ENCODE results near the gene ARFGEF3. TPM values are rescaled to one million over a fixed set of nuclear protein-coding genes. Genes with fewer than 3 reads are reported as not detected.

ARFGEF3 gene
- total RNA-seq, 1 donor from 2014 or later: 1.9 TPM

GRCh38 chr6:138370631-138371451, 209.1 kb downstream of the ARFGEF3 start:
- Histone ChIP-seq H3K36me3 (ENCODE audit: insufficient read depth, low read length) (no peaks in the 10 kb centered on the region), H3K27ac (ENCODE audit: low read depth, low read length) (no peak overlapping the region), H3K4me3 (ENCODE audit: insufficient read depth, low read depth, low read length) (no peak overlapping the region), H2AFZ (ENCODE audit: low read depth, low read length) (no peak overlapping the region), H3K4me2 (ENCODE audit: low read length) (no peak overlapping the region), H3K4me1 (ENCODE audit: insufficient read depth, low read length) (peaks cover 4% of the 10 kb centered on the region), H4K20me1 (ENCODE audit: insufficient read depth, low read length) (no peaks in the 10 kb centered on the region), H3K9ac (ENCODE audit: low read length) (no peak overlapping the region), H3K9me3 (ENCODE audit: insufficient read depth, low read depth, low read length) (no peaks in the 10 kb centered on the region), H3K79me2 (ENCODE audit: insufficient read depth, low read length) (no peaks in the 10 kb centered on the region), H3K27me3 (ENCODE audit: insufficient read depth, low read length) (no peaks in the 10 kb centered on the region)
- no peak for FAIRE-seq
- DNase-seq (ENCODE audit: low read depth): no peak
- H3K4me3 Mint-ChIP-seq (ENCODE audit: unreplicated experiment): no peak overlapping the region
- H3K4me1 Mint-ChIP-seq (ENCODE audit: low read depth, unreplicated experiment): peaks cover 4% of the 10 kb centered on the region
- peaks cover 4% of the 10 kb centered on the region for H3K9me3 Mint-ChIP-seq (ENCODE audit: unreplicated experiment)
- no peak for TF ChIP-seq EZH2 (IDR thresholded peaks at IDR 0.05; ENCODE audit: insufficient read depth, low read length)
- TF ChIP-seq, protein P1, sequence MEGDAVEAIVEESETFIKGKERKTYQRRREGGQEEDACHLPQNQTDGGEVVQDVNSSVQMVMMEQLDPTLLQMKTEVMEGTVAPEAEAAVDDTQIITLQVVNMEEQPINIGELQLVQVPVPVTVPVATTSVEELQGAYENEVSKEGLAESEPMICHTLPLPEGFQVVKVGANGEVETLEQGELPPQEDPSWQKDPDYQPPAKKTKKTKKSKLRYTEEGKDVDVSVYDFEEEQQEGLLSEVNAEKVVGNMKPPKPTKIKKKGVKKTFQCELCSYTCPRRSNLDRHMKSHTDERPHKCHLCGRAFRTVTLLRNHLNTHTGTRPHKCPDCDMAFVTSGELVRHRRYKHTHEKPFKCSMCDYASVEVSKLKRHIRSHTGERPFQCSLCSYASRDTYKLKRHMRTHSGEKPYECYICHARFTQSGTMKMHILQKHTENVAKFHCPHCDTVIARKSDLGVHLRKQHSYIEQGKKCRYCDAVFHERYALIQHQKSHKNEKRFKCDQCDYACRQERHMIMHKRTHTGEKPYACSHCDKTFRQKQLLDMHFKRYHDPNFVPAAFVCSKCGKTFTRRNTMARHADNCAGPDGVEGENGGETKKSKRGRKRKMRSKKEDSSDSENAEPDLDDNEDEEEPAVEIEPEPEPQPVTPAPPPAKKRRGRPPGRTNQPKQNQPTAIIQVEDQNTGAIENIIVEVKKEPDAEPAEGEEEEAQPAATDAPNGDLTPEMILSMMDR (IDR thresholded peaks at IDR 0.05; ENCODE audit: insufficient read depth, low read depth, low read length): no peak
- H3K36me3 Mint-ChIP-seq (ENCODE audit: low read depth, unreplicated experiment): no peaks in the 10 kb centered on the region
- H3K27me3 Mint-ChIP-seq (ENCODE audit: low read depth, unreplicated experiment): no peaks in the 10 kb centered on the region
- H3K27ac Mint-ChIP-seq (ENCODE audit: unreplicated experiment): no peak overlapping the region

DNA sequence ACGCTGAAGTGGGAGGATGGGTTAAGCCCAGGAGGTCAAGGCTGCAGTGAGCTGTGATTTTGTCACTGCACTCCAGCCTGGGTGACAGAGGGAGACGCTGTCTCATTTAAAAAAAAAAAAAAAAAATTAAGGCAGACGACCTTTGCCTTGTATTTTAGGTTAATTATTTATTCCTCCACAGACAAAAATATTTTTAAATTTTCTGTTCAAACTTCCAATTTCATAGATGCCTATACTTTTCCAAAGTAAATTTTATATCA, 209.6 kb downstream of the ARFGEF3 start:
- peaks cover 4% of the 10 kb centered on the region for H3K4me1 Mint-ChIP-seq (ENCODE audit: low read depth, unreplicated experiment)

DNA sequence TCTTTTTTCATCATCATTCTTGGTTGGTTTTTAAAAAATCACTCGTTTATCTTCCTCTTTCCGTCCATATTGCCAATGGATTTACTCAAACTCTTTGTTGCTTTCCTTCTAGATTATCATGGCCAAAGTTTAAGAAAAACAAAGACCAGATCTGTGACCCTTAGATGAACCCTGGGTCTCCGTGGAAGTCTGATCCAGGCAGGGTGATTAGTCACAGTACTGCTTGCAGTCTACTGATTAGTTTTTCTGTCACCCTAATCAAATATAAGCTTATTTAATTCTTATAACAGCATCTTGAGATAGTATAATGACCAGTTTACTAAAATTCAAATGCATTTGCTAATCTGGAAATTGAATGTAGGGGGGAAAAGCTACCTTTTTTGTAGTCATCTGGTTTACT, 210.0 kb downstream of the ARFGEF3 start:
- DNase-seq (ENCODE audit: low read depth) (peak; percentile 44), FAIRE-seq (no peak)
- H3K4me3 ChIP-seq (ENCODE audit: insufficient read depth, low read depth, low read length): no peak overlapping the region
- H3K79me2 ChIP-seq (ENCODE audit: insufficient read depth, low read length): no peaks in the 10 kb centered on the region
- no peak overlapping the region for H3K27ac ChIP-seq (ENCODE audit: low read depth, low read length)
- H3K36me3 ChIP-seq (ENCODE audit: insufficient read depth, low read length): no peaks in the 10 kb centered on the region
- Mint-ChIP-seq H3K9me3 (ENCODE audit: unreplicated experiment) (peaks cover 4% of the 10 kb centered on the region), H3K4me1 (ENCODE audit: low read depth, unreplicated experiment) (peaks cover 4% of the 10 kb centered on the region), H3K27ac (ENCODE audit: unreplicated experiment) (no peak overlapping the region), H3K27me3 (ENCODE audit: low read depth, unreplicated experiment) (no peaks in the 10 kb centered on the region), H3K36me3 (ENCODE audit: low read depth, unreplicated experiment) (no peaks in the 10 kb centered on the region), H3K4me3 (ENCODE audit: unreplicated experiment) (no peak overlapping the region)
- no peak overlapping the region for H2AFZ ChIP-seq (ENCODE audit: low read depth, low read length)
- H3K9me3 ChIP-seq (ENCODE audit: insufficient read depth, low read depth, low read length): no peaks in the 10 kb centered on the region
- no peak overlapping the region for H3K4me2 ChIP-seq (ENCODE audit: low read length)
- peaks cover 4% of the 10 kb centered on the region for H3K4me1 ChIP-seq (ENCODE audit: insufficient read depth, low read length)
- no peaks in the 10 kb centered on the region for H4K20me1 ChIP-seq (ENCODE audit: insufficient read depth, low read length)
- no peak overlapping the region for H3K9ac ChIP-seq (ENCODE audit: low read length)
- H3K27me3 ChIP-seq (ENCODE audit: insufficient read depth, low read length): no peaks in the 10 kb centered on the region
- no peak for TF ChIP-seq EZH2 (IDR thresholded peaks at IDR 0.05; ENCODE audit: insufficient read depth, low read length)
- TF ChIP-seq, protein P1 (IDR thresholded peaks at IDR 0.05; ENCODE audit: insufficient read depth, low read depth, low read length): no peak

More for the DNA sequence above, 209.6 kb downstream of the ARFGEF3 start:
- Histone ChIP-seq H3K4me2 (ENCODE audit: low read length) (no peak overlapping the region), H3K36me3 (ENCODE audit: insufficient read depth, low read length) (no peaks in the 10 kb centered on the region), H2AFZ (ENCODE audit: low read depth, low read length) (no peak overlapping the region), H3K79me2 (ENCODE audit: insufficient read depth, low read length) (no peaks in the 10 kb centered on the region), H3K9ac (ENCODE audit: low read length) (no peak overlapping the region), H4K20me1 (ENCODE audit: insufficient read depth, low read length) (no peaks in the 10 kb centered on the region), H3K9me3 (ENCODE audit: insufficient read depth, low read depth, low read length) (no peaks in the 10 kb centered on the region), H3K27me3 (ENCODE audit: insufficient read depth, low read length) (no peaks in the 10 kb centered on the region), H3K4me3 (ENCODE audit: insufficient read depth, low read depth, low read length) (no peak overlapping the region), H3K27ac (ENCODE audit: low read depth, low read length) (no peak overlapping the region), H3K4me1 (ENCODE audit: insufficient read depth, low read length) (peaks cover 4% of the 10 kb centered on the region)
- H3K27ac Mint-ChIP-seq (ENCODE audit: unreplicated experiment): no peak overlapping the region
- H3K36me3 Mint-ChIP-seq (ENCODE audit: low read depth, unreplicated experiment): no peaks in the 10 kb centered on the region
- no peak for DNase-seq (ENCODE audit: low read depth)
- no peaks in the 10 kb centered on the region for H3K27me3 Mint-ChIP-seq (ENCODE audit: low read depth, unreplicated experiment)
- peaks cover 4% of the 10 kb centered on the region for H3K9me3 Mint-ChIP-seq (ENCODE audit: unreplicated experiment)
- no peak for FAIRE-seq
- no peak overlapping the region for H3K4me3 Mint-ChIP-seq (ENCODE audit: unreplicated experiment)
- TF ChIP-seq, protein P1 (IDR thresholded peaks at IDR 0.05; ENCODE audit: insufficient read depth, low read depth, low read length): no peak

Data from astrocyte (in vitro differentiated cells and primary cell).